ENCODE results near the gene FBL. TPM values are rescaled to one million over a fixed set of nuclear protein-coding genes. Genes with fewer than 3 reads are reported as not detected.

Gene FBL
- total RNA-seq, 1 donor from 2014 or later = 375 TPM

DNA sequence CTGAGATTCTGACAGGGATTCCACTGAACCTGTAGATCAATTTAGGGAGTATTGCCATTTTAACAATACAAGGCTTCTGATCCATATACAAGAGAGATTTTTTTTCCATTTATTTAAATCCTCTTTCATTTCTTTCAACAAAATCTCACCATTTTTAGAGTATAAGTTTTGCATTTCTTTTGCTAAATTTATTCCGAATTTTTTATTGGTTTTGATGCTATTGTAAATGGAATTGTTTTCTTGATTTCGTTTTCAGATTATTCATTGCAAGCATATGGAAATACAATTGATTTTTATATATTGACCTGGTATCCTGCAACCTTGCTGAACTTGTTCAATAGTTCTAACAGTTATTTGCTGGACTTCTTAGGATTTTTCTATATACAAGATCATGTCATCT lies 49.1 kb downstream of the FBL start:
- intact Hi-C loops (cut with micrococcal nuclease) = no loop called here

DNA sequence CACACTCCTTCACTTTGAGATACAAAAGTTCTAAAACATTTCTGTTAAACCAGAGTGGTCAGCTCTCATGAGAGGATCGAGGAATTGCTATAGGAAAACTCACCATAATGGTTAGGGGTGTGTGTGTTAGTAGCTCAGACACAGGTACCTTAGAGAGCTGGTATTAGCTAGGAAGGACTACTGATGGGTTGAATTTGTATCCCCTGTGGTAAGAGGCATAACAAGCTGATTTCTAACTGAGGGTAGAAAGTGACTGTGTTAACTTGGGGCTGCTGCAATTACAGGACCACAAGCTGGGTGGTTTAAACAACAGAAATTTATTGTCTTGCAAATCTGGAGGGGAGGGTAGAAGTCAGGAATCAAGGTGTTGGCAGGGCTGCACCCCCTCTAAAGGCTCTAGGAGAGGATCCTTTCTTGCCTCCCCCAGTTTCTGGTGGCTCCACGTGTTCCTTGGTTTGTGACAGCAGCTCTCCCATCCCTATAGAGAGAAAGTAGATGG lies 50.1 kb downstream of the FBL start:
- intact Hi-C loops (cut with micrococcal nuclease) = no loop called here

GRCh38 chr19:39795001-39795400 lies 51.2 kb downstream of the FBL start:
- intact Hi-C loops (cut with micrococcal nuclease) = no loop called here

- intact Hi-C loops (cut with micrococcal nuclease) = loop anchor here (1.0 to 2.0 kb wide), 3 partner anchors 31 to 428 kb away; no protein-coding TSS in a partner anchor
These were observed 53.1 kb downstream of the FBL start for GRCh38 chr19:39792999-39793546.

GRCh38 chr19:39788244-39788643 lies 57.9 kb downstream of the FBL start:
- intact Hi-C loops (cut with micrococcal nuclease) = no loop called here

Other genes starting within 250 kb of the FBL start
- not detected in 2 replicates for gene LGALS13, start 243.9 kb downstream of the FBL start, total RNA-seq
- not detected in 2 replicates for gene LGALS16, start 190.5 kb downstream of the FBL start, total RNA-seq
- not detected in 2 replicates for gene LGALS14, start 141.9 kb downstream of the FBL start, total RNA-seq
- 1.6 and 1.9 TPM in 2 replicates for gene CLC, start 108.3 kb downstream of the FBL start, total RNA-seq
- gene LEUTX, start 67.5 kb downstream of the FBL start, total RNA-seq = not detected in 2 replicates
- 5.7 and 5.9 TPM in 2 replicates for gene DYRK1B, start 12.2 kb downstream of the FBL start, total RNA-seq
- 7.3 and 7.4 TPM in 2 replicates for gene FCGBP, start 88.3 kb upstream of the FBL start, total RNA-seq
- gene PSMC4, start 124.8 kb upstream of the FBL start, total RNA-seq = 133 and 134 TPM in 2 replicates
- 5.4 and 6.1 TPM in 2 replicates for gene ZNF546, start 150.7 kb upstream of the FBL start, total RNA-seq
- 29.4 and 30.0 TPM in 2 replicates for gene ZNF780B, start 209.9 kb upstream of the FBL start, total RNA-seq
- 20.5 and 21.4 TPM in 2 replicates for gene ZNF780A, start 244.6 kb upstream of the FBL start, total RNA-seq